K562 (cell line): ENCODE data around the gene RNF151. TPM values are rescaled to one million over a fixed set of nuclear protein-coding genes. Genes with fewer than 3 reads are reported as not detected.
A peak's percentile ranks its signal among the peaks of the same experiment; 100 is the strongest.

Experiments used
- CAMTA2 ChIP-seq: fragments of 250-450 bp; sonication (Bioruptor Pico); conservative IDR thresholded peaks from 2 replicates; pipeline ENCODE4 v1.5.1; 2022
- CBX1 ChIP-seq: sonication (generic); IDR thresholded peaks from 2 replicates; pipeline ENCODE4 v1.6.1; 2016; ENCODE audit warnings: antibody characterized with exemption, low read depth, mild to moderate bottlenecking
- CHD1 ChIP-seq: fragments of 200-600 bp; sonication (generic); IDR thresholded peaks from one replicate; pipeline ENCODE4 v1.6.1; 2012; ENCODE audit warnings: mild to moderate bottlenecking, moderate library complexity, low read length, inconsistent platforms
- FOXA3 ChIP-seq, 2 experiments: fragments of 450-650 bp in 1 of 2; sonication (generic) in 1 of 2; formaldehyde crosslinking; IDR thresholded peaks in 1 of 2; conservative IDR thresholded peaks in 1 of 2; 2 replicates each; pipeline versions ENCODE4 v1.4.0 to v1.8.0; 2020 to 2022; ENCODE audit warnings: mild to moderate bottlenecking in 2 of 2, missing genetic modification reagents in 1 of 2
- GABPB1 ChIP-seq: sonication (generic); formaldehyde crosslinking; IDR thresholded peaks from 2 replicates; pipeline ENCODE4 v1.8.0; 2022; ENCODE audit warnings: mild to moderate bottlenecking, missing genetic modification reagents
- HDAC3 ChIP-seq: fragments of 450-650 bp; IDR thresholded peaks from 2 replicates; pipeline ENCODE4 v1.6.1; 2018; ENCODE audit warnings: borderline replicate concordance, mild to moderate bottlenecking, moderate library complexity; ENCODE audit not compliant: partially characterized antibody
- HDGF ChIP-seq: fragments of 450-650 bp; IDR thresholded peaks from 2 replicates; pipeline ENCODE4 v1.6.1; 2016
- KAT2B ChIP-seq: IDR thresholded peaks from one replicate; pipeline ENCODE4 v1.6.1; 2012; ENCODE audit warnings: low read depth, mild to moderate bottlenecking, control low read depth, inconsistent platforms, low read length, moderate library complexity
- NFE2L1 ChIP-seq: fragments of 450-650 bp; IDR thresholded peaks from 2 replicates; pipeline ENCODE4 v1.6.1; 2016; ENCODE audit warnings: missing genetic modification characterization, low read depth, mild to moderate bottlenecking, missing compliant biosample characterization, moderate library complexity, borderline replicate concordance
- RBM39 ChIP-seq: fragments of 200-400 bp; formaldehyde crosslinking; optimal IDR thresholded peaks from 2 replicates; pipeline ENCODE3; 2018; ENCODE audit warnings: low read depth, low read length
- TAF1 ChIP-seq: IDR thresholded peaks from 2 replicates; pipeline ENCODE4 v1.6.1; 2011; ENCODE audit warnings: mild to moderate bottlenecking, low read length, moderate library complexity; ENCODE audit not compliant: insufficient read depth, control insufficient read depth, severe bottlenecking; ENCODE audit errors: extremely low read depth
- TAL1 ChIP-seq: fragments of 450-650 bp; IDR thresholded peaks from 2 replicates; pipeline ENCODE4 v1.6.1; 2016; ENCODE audit warnings: mild to moderate bottlenecking
- ZNF165 ChIP-seq: fragments of 250-450 bp; sonication (Bioruptor Pico); IDR thresholded peaks from 2 replicates; pipeline ENCODE4 v1.4.0; 2020; ENCODE audit warnings: borderline replicate concordance
- ZNF217 ChIP-seq: sonication (generic); formaldehyde crosslinking; IDR thresholded peaks from 2 replicates; pipeline ENCODE4 v1.8.0; 2022; ENCODE audit warnings: mild to moderate bottlenecking, missing genetic modification reagents
- ZNF3 ChIP-seq: fragments of 250-450 bp; sonication (Bioruptor Pico); IDR thresholded peaks from 2 replicates; pipeline ENCODE4 v1.5.0; 2021; ENCODE audit warnings: mild to moderate bottlenecking, moderate library complexity
- ZNF76 ChIP-seq: fragments of 250-450 bp; sonication (Bioruptor Pico); IDR thresholded peaks from 2 replicates; pipeline ENCODE4 v1.4.0; 2020; ENCODE audit warnings: mild to moderate bottlenecking, moderate library complexity, borderline replicate concordance
- ZNF764 ChIP-seq: fragments of 250-450 bp; sonication (Bioruptor Pico); IDR thresholded peaks from 2 replicates; pipeline ENCODE4 v1.4.0; 2020; ENCODE audit warnings: low read depth, mild to moderate bottlenecking, moderate library complexity
- polyA plus RNA-seq, 8 experiments: library from polyadenylated mRNA; depleted of rRNA in 4 of 8; stranded (reverse) in 5 of 8; unstranded in 3 of 8; fragments of >200 nt; fragmentation: Nextera tagmentation in 2 of 8; fragmentation: Illumina TruSeq in 1 of 8; extraction: Ambion mirVana in 2 of 8; extraction: Trizol in 1 of 8; gene quantifications; 2 replicates each; pipeline versions ENCODE4 v1.2.1 to v1.2.3, GENCODE V29; 2011 to 2014; ENCODE audit warnings: inconsistent platforms in 1 of 8, missing spikeins in 1 of 8
- total RNA-seq, 7 experiments: library from RNA; depleted of rRNA in 6 of 7; stranded (reverse); fragments of >200 nt in 6 of 7; fragmentation: Illumina TruSeq in 2 of 7; extraction: Trizol in 2 of 7; gene quantifications; 2 replicates each; pipeline versions ENCODE4 v1.2.1 to v1.2.3, GENCODE V29; 2011 to 2021; ENCODE audit warnings: low replicate concordance in 1 of 7
- TF ChIP-seq, protein P1 (sequence below): sonication (generic); formaldehyde crosslinking; IDR thresholded peaks from 2 replicates; pipeline ENCODE4 v1.8.0; 2022; ENCODE audit warnings: mild to moderate bottlenecking, low read depth, missing genetic modification reagents
- TF ChIP-seq, protein P2 (sequence below): fragments of 250-450 bp; sonication (Bioruptor Pico); IDR thresholded peaks from 2 replicates; pipeline ENCODE4 v1.4.0; 2020; ENCODE audit warnings: mild to moderate bottlenecking, moderate library complexity, borderline replicate concordance
- TF ChIP-seq, protein P3 (sequence below): fragments of 250-450 bp; sonication (Bioruptor Pico); IDR thresholded peaks from 2 replicates; pipeline ENCODE4 v1.5.0; 2020; ENCODE audit warnings: mild to moderate bottlenecking
- TF ChIP-seq, protein P4 (sequence below): fragments of 450-650 bp; formaldehyde crosslinking; IDR thresholded peaks from 2 replicates; pipeline ENCODE4 v1.4.0; 2022; ENCODE audit warnings: mild to moderate bottlenecking, moderate library complexity

The RNF151 gene
- total and polyA plus RNA-seq, 9 of the 15 experiments (the other 6 are each of a cell fraction or from before 2014, with no cell fraction given), result not detected

DNA sequence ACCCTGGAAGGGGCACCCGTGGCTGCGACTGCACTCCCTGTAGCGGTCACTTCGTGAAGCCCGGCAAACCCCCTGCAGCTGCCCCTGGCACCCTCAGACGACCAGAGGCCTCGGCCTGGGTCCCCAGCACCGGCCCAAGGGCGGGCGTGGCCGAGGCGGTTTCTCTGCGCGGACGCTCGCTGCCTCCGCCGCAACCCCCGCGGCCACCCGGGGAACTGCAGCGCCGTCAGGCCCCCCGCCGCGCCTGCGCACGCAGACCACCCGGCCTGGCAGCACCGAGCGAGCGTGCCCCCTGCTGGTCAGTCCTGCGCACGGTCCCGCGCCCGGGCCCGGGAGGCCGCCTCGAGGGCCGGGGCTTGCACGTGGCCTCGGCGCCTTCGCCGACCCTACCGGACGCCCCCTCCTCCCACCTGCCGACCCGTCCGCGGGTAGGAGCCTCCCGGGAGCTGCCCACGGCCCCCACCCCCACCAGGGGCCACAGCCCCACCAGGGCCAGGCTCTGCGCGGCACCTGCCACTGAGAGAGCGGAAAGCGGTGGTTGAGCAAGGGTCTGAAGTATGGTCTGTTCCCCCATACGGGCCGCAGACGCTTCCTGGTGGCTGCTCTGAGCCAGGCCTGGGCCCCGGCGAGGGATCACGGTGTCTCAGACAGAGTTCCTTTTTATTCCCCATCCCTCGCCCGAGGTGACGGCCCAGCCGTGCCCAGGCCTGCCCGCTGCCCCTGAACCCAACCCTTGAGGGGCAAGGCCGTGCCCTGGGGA is 36.9 kb upstream of the RNF151 start (continued):
- TF ChIP-seq CHD1, result no peak
- TF ChIP-seq, protein P1, sequence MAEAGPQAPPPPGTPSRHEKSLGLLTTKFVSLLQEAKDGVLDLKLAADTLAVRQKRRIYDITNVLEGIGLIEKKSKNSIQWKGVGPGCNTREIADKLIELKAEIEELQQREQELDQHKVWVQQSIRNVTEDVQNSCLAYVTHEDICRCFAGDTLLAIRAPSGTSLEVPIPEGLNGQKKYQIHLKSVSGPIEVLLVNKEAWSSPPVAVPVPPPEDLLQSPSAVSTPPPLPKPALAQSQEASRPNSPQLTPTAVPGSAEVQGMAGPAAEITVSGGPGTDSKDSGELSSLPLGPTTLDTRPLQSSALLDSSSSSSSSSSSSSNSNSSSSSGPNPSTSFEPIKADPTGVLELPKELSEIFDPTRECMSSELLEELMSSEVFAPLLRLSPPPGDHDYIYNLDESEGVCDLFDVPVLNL (CRISPR knock-in tag), result no peak
- peak; percentile 8; the same call in 1 of the 2 replicates for TF ChIP-seq ZNF76 (CRISPR knock-in tag)
- TF ChIP-seq RBM39, result no peak
- no peak for TF ChIP-seq ZNF764 (CRISPR knock-in tag)
- no peak for TF ChIP-seq TAL1
- no peak; the same call in 1 of the 2 replicates for TF ChIP-seq CBX1
- no peak for TF ChIP-seq CAMTA2
- TF ChIP-seq NFE2L1 (tag), result no peak
- TF ChIP-seq GABPB1, result no peak; the same call in 1 of the 2 replicates
- TF ChIP-seq TAF1, result no peak
- TF ChIP-seq, protein P2, sequence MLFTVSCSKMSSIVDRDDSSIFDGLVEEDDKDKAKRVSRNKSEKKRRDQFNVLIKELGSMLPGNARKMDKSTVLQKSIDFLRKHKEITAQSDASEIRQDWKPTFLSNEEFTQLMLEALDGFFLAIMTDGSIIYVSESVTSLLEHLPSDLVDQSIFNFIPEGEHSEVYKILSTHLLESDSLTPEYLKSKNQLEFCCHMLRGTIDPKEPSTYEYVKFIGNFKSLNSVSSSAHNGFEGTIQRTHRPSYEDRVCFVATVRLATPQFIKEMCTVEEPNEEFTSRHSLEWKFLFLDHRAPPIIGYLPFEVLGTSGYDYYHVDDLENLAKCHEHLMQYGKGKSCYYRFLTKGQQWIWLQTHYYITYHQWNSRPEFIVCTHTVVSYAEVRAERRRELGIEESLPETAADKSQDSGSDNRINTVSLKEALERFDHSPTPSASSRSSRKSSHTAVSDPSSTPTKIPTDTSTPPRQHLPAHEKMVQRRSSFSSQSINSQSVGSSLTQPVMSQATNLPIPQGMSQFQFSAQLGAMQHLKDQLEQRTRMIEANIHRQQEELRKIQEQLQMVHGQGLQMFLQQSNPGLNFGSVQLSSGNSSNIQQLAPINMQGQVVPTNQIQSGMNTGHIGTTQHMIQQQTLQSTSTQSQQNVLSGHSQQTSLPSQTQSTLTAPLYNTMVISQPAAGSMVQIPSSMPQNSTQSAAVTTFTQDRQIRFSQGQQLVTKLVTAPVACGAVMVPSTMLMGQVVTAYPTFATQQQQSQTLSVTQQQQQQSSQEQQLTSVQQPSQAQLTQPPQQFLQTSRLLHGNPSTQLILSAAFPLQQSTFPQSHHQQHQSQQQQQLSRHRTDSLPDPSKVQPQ, result no peak
- TF ChIP-seq HDAC3, result no peak
- no peak for TF ChIP-seq ZNF165 (CRISPR knock-in tag)
- TF ChIP-seq, protein P3, sequence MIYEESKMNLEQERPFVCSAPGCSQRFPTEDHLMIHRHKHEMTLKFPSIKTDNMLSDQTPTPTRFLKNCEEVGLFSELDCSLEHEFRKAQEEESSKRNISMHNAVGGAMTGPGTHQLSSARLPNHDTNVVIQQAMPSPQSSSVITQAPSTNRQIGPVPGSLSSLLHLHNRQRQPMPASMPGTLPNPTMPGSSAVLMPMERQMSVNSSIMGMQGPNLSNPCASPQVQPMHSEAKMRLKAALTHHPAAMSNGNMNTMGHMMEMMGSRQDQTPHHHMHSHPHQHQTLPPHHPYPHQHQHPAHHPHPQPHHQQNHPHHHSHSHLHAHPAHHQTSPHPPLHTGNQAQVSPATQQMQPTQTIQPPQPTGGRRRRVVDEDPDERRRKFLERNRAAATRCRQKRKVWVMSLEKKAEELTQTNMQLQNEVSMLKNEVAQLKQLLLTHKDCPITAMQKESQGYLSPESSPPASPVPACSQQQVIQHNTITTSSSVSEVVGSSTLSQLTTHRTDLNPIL, result no peak
- TF ChIP-seq KAT2B, result no peak
- no peak for TF ChIP-seq HDGF
- 0 out of 4 replicates have a peak, but pooled peaks of 1 of the 2 experiments have one; percentile 77 for TF ChIP-seq FOXA3 (CRISPR knock-in tag; conservative IDR thresholded peaks at IDR 0.05 in 1 of 2, IDR thresholded peaks at IDR 0.05 in 1 of 2)
- TF ChIP-seq, protein P4, sequence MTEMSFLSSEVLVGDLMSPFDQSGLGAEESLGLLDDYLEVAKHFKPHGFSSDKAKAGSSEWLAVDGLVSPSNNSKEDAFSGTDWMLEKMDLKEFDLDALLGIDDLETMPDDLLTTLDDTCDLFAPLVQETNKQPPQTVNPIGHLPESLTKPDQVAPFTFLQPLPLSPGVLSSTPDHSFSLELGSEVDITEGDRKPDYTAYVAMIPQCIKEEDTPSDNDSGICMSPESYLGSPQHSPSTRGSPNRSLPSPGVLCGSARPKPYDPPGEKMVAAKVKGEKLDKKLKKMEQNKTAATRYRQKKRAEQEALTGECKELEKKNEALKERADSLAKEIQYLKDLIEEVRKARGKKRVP, result no peak
- no peak for TF ChIP-seq ZNF217
- TF ChIP-seq ZNF3 (CRISPR knock-in tag), result no peak
